ENCODE results near the gene S100A10.

S100A10 gene, protein sequence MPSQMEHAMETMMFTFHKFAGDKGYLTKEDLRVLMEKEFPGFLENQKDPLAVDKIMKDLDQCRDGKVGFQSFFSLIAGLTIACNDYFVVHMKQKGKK

DNA sequence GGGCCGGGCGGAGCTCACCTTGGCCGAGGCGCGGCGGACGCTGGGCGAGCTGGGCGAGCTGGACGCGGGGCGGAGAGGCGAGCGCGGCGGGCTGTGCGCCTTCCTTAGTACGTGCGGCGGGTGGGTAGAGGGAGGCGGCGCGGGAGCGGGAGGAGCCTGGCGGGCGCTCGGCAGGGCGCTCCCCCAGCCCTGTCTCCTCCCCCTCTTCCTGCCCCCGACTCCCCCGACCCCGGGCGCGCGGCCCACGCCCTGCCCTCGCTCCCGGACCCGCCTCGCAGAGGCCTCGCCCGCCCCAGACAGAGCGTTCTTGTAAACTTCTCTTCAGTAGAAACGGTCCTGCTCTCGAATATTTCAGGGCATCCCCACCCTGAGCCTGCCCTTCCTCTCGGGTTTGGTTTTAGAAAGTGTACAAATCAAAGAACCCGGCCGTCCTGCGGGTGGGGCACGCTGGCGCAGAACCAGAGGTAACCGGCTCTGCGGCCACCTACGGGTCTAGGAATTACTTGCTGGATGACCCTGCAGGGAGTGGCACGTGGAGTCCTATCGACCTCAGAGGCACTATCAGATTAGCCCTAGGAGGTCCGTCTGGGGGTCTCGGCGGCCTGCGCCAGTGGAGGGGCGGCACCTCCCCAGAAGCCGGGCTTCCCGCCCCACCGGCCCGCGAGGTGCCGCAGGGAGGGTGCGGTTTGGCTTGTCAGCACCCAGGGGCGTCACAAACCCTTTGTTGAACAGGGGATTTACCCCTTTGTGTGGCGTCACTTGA lies at the start of gene S100A10:
Gene S100A10 (minus strand): TSS at position 126 of the 763 bp plus-strand sequence. CDS start 7,629 bp downstream, outside the sequence.
- DNase-seq (ENCODE audit: low read depth) = no peak

DNA sequence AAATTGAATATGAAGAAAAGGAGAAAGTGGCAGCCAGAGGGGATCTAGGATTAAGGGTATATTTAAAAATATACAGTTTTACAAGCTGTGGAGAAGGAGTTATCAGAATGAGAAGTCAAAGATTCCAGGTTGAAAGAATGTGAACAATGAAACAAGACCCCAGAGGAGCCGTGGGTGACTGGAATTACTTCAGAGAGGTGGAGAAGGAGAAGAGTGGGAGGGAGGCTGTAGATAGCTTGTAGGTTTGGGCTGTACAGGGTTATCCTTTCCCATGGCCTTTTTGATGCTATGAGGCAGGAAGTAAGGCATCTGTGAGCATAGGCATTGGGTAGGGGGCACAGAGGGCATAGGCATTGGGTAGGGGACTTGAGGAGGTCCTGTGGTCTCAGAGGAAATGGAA lies 48.4 kb upstream of the S100A10 start:
- DNase-seq (ENCODE audit: low read depth) = no peak

DNA sequence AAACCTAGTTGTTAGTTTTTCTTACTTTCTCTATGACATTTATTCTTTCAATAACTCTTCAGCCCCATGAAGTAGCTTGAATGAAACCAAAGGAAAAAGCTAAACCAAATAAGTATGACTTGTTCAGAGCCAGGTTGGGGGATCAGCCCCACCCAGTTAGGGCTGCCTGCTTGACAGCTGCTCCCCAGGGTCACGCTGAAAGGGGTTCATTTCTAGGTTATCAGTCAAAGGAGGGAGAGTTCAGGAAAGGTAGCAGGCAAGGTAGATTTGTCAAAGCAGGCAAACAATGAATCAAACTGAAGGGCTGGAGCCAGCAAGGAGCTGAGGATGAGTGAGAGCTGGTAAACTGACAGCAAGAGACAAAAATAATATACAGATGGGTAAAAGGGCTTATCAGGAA lies 46.2 kb upstream of the S100A10 start:
- DNase-seq (ENCODE audit: low read depth) = no peak

DNA sequence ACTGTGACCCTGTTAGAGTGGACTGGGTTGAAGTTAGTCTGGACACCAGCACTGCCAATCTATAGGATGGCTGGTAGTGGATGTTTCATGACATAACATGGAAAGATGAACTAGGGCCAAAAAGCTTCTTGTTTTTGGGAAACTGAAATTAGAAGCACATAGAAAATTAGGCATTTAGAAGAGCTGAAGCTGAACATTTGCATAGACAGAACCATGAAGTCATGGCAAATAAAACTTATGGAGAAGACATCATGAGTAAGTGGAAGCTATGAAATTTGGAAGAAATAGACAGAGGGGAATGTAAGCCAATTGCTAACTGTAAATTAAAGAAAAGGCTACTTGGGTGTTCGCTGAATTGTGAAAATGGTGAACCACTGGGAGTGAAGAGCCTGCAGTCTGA lies 45.8 kb upstream of the S100A10 start:
- no peak for DNase-seq (ENCODE audit: low read depth)

- no peak for DNase-seq (ENCODE audit: low read depth)
These were observed 45.2 kb upstream of the S100A10 start for GRCh38 chr1:152038871-152039270.

GRCh38 chr1:152036267-152037216 lies 42.9 kb upstream of the S100A10 start, which contains the start of gene S100A11:
S100A11 (minus strand) TSS chr1:152037004; CDS start chr1:152036915, 89 bp downstream.
- peak; percentile 43 for DNase-seq (ENCODE audit: low read depth)

GRCh38 chr1:152035539-152036266 lies 42.0 kb upstream of the S100A10 start:
- no peak for DNase-seq (ENCODE audit: low read depth)

GRCh38 chr1:152034654-152035538 lies 41.2 kb upstream of the S100A10 start:
- peak; percentile 31 for DNase-seq (ENCODE audit: low read depth)

DNA sequence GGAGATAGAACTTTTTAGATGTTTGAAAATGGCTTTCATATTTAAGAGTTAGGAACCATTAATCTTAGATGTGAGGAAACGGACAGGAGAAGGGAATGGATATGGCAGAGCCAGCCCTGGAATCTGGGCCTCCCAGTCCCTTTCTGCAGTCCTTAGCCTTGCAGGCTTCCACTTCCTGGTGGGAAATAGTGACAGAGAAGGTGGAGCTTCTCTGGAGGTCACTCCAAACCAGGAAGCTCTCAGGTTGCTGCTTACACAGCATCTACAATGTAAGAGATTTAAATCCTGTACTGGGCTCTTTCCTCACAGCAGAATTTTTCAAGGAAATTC lies 40.6 kb upstream of the S100A10 start:
- DNase-seq (ENCODE audit: low read depth) = no peak

DNA sequence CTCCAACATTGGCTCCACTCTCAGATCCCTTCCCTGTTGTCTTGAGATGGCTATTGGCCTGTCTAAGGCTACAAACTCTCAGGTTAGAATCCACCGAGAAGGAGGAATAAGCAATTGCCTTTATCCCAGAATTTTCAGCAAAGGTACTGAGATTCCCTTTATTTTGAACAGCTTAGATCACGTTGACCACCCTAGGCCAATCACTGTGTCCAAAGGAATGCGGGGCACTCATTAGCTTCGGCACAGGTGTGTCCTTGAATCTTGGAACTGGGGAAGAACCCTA lies 36.2 kb upstream of the S100A10 start:
- no peak for DNase-seq (ENCODE audit: low read depth)

- DNase-seq (ENCODE audit: low read depth) = no peak
These were observed 35.7 kb upstream of the S100A10 start for GRCh38 chr1:152029144-152029928.

- DNase-seq (ENCODE audit: low read depth) = no peak
These were observed 33.2 kb upstream of the S100A10 start for GRCh38 chr1:152026895-152027294.

DNA sequence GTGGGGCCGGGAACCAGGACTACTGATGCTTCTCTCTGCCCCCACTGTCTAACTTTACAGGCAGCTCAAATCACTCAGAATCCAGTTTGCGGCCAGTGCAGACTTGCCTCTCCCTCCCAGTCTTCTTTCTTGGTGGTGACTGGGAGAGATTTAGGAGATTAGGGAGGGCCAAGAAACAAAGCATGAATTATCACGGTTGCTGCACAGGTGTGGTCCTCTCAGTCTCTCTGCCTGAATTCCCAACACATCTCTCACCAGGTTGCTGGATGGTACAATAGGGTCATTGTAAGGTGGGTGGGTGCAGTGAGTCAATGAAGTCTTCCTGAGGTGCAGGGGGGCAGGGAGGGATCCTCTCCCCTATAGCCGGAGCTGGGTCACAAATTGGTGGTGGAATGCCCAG lies 30.6 kb upstream of the S100A10 start:
- DNase-seq (ENCODE audit: low read depth) = no peak

DNA sequence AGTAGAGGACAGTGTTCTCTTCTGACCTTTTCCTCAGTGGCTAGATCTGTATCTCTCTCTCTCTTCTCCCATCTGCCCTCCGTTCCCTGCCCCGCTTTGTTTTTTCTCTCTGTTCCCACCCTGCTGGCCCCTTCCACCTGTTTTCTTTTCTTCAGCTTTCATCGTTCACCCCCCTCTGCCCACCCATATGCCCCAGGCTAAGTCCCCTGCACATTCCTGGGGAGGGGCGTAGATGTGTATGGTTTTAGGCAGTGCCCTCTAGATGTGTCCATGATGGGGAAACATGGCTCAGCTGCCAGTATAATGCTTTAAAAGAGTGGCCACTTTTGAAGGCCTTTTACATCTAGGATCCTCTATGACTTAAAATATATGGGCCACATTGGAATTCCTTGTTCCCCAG lies 29.6 kb upstream of the S100A10 start:
- DNase-seq (ENCODE audit: low read depth) = no peak

DNA sequence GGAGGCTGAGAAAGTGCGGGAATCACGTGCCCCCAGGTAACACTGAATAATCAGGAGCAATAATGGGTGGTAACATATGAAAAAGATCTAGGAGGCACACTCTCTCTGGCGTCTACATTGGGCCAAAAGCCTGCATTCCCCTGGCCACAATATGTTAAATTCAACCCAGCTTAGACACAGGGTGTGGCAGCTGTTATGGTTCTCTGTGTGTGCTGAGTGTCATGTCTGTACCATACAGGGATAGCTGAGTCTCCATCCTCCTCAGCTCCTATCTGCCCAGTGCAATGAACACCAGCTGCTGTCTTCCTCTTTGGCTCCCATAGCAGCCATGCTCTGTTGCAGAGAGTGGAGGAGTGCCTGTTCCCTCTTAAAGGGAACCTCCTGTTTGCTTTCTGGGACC lies 28.8 kb upstream of the S100A10 start:
- DNase-seq (ENCODE audit: low read depth) = no peak

DNA sequence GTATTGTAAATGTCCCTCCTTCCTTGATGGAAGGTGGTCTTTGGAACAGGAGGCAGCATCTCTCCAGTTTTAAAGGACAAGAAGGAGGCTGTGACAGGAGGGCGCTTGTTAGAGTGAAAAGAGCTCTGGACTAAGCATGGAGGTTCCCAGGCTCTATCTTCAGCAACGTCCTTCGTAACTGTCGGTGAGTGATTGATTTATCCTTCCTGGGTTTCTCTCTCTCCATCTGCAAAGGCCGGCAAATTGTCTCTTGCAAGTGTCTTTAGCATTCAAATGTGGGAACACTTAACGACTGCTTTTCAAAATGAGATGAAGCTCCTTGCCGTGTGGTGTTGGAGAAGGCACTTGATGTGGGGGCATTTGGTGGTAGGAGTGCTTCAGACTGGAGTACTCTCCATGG lies 27.9 kb upstream of the S100A10 start:
- DNase-seq (ENCODE audit: low read depth) = no peak

DNA sequence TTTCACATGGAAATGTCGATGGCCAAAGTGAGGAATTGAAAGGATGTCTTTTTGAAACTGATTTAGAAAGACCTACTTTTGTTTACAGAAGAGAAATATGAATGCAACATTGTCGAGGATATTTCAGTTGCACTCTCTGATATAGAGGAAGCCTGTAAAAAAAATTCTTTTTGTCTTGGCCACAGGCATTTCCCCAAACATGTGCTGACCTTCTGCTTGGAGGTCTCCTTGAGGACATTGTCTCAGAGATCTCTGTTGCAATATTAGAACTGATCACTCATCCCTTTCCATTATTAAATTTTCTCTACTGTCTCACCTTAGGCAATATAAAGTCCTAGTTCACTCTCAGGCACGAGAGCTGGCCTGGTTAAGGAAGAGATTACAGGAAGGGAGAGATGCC lies 27.2 kb upstream of the S100A10 start:
- no peak for DNase-seq (ENCODE audit: low read depth)

- DNase-seq (ENCODE audit: low read depth) = no peak
These were observed 24.9 kb upstream of the S100A10 start for GRCh38 chr1:152018537-152018936.

GRCh38 chr1:152015766-152016165 lies 22.1 kb upstream of the S100A10 start:
- DNase-seq (ENCODE audit: low read depth) = no peak

GRCh38 chr1:152014943-152015342 lies 21.3 kb upstream of the S100A10 start:
- DNase-seq (ENCODE audit: low read depth) = no peak

All from stimulated activated CD8-positive, alpha-beta memory T cell treated with anti-CD3 and anti-CD28 coated beads, Interleukin-7, amount 100 ng/mL, for 24 hours (primary cell).